MV-4-11 (cell line): ENCODE results near the gene GPATCH2L.

Experiments
- DNase-seq: peaks from one replicate; lab custom pipeline; 2025; lab: John Stamatoyannopoulos, UW

Gene GPATCH2L

GRCh38 chr14:76151398-76152332 lies at the start of gene GPATCH2L:
Gene GPATCH2L, plus strand, starts transcription at chr14:76151922. Its CDS starts 2,442 bp downstream, at chr14:76154364.
- DNase-seq, result peak; percentile 86

GRCh38 chr14:76104802-76105355 lies 46.8 kb upstream of the GPATCH2L start:
- no peak for DNase-seq

- DNase-seq, result no peak
These were observed 45.5 kb upstream of the GPATCH2L start for GRCh38 chr14:76106188-76106587.

- DNase-seq, result no peak
These were observed 42.4 kb upstream of the GPATCH2L start for GRCh38 chr14:76109087-76109880.

DNA sequence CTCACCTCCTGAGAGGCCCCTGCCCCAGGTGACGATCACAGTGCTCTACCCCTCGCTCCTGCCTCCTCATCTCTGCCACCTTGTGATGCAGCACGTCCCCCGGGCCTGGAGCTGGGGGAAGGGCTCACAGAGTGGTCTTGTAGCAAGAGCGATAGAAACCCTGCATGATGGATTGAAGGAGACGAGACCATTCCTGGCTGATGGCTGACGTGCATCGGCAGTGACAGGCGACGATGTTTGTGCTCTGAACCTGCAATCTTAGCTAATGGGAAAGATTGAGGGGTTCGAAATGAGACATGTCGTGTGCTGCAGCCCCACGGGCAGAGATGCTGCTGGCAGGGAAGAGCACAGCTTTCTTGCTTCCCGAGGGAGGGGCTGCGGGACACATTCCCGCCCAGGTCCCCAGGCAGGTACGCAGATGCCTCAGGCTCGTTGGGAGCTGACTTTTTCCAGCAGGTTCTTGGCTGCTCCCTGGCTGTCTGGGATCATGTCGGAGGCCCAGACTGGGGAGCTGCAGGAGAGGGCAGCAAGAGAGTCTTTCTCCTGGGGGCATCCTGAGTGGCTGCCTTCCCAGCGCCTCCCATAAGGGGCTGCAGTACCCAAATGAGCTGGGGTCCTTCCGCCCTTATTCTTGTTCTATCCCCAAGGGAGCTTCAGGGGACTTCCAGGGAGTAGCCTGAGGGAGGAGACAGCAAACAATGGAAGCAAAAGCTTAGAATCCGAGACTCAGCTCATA lies 38.7 kb upstream of the GPATCH2L start:
- DNase-seq, result no peak

- DNase-seq, result no peak
These were observed 38.0 kb upstream of the GPATCH2L start for GRCh38 chr14:76113691-76114090.

DNA sequence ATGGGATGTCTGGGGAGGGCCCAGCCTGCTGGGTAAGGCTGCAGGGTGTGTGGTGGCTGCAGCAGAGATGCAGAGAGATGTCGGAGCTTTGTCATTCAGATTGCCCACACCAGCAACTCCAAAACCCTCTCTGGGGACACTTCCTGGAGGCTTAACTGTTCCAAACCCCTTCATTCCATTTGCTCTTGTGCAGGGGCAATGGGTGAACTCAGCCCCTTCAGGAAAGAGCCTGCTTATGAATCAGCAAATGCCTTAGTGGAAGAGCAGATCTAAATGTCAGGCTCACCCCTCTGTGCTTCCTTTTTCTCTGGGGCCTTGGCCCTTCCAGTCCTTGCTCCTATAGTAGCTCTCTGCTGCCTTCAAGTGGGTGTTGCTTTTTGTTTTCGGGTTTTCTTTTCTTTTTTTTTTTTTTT lies 36.7 kb upstream of the GPATCH2L start:
- DNase-seq, result peak; percentile 44

DNA sequence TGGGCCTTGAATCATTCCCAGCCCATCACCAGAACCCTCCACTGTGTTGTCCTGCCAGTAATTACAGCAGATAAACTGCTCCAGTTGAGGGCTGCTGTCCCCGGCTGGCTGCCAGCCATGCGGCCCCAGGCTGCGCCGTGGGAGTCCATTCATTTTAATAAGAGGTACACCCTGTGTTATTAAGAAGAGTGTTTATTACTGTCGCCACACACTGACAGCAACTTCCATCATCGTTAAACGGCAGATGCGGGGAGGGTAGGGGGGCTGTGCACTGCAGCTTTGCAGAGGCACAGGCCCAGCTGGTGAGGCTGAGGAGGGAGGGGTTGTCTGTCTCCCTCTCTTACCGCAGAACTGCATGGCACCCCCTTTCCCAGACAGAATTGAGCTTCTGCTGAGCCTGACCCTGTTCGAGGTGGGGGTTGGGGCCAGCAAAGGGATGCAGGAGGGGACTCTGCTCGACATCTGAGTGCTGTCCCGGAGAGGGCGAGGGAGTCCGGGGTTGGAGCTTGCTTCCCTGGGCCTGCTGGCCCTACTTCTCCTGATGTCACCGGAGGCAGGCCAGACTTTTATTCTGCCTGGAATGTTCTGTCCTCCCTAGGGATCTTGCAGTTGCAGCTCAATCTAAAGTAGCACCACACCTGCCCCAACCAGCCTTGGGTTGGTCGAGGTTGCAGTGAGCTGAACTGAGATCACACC lies 33.8 kb upstream of the GPATCH2L start:
- no peak for DNase-seq

DNA sequence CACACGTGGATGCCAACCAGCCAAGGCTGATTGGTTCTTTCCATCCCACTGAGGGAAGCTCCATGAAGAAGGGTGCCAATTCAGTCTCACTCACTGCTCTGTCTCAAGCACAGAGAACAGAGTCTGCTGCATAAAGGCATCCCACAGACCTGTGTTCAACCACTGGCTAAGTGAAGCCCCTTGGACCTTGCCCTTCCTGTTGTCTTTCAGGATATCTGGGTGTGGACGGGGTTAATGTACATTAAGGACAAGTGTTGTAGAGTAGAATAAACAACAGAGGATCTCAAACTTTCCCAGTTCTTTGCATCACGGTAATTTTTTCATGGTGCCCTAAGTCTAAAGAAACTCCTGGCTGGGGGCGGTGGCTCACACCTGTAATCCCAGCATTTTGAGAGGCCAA lies 33.1 kb upstream of the GPATCH2L start:
- no peak for DNase-seq

DNA sequence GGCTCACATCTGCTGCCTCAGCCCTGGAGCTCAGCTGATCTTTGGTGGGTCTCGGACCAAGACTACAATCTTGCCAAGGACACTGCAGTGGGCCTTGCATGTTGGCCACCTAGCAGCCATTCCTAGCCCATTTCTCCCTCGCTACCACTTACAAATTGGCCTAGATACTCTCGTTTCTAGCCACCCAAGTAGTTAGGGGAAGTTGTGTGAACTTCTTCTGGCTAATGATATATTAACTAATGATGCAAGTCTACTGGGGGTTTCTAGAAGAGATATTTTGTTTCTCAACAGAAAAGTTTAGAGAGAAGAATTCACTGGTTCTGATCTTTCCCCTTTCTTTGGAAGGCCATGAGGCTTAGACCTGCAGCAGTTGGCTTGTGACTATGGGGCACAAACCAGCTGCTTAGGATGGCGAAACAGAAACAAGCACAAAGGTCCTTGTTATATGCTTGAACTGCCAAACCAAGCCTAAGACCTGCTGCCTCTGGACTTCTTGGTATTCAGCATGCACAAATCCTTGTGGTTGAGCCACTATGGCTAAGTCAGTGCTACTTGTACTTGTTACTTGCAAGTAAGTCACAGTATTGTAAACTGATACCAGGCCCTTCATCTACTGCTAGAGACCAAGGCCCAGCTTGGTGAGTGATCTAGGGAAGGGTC lies 30.5 kb upstream of the GPATCH2L start:
- DNase-seq, result peak; percentile 16

DNA sequence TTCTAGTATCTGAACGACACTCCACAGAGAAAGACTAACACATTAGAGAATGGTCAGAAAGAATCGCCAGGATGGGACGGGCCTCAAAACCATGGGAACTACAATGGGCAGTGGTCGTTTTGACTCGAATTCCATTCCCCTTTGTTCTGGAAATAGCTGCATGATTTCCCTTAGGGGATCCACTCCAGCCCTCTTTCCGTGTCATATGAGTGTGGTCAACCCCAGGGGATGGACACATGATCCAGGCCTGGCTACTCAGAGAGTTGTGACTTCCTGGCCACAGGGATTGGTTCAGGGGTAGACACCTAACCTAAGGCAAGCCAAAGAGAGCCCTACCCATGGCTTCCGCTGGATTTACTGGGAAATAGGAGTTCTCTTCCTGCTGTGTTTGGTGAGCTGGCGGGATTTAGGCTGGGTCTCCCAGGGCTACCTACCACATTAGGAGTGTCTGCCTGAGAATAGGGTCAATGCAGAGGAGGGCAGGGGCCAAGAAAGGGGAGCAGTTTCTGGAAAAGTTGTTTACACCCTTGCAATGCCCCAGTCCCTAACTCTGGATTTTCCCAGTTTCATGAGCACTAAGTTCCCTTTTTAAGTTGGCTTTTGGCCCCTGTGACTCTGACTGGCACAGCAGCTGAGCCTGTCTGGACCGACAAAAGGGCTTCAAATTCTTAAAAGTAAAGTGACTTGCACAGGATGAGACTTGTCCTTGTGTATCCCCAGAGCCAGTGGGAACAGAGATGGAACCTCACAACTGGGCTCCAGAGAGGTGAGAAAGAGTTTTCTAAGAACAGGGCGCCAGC lies 28.1 kb upstream of the GPATCH2L start:
- peak; percentile 1 for DNase-seq

- DNase-seq, result no peak
These were observed 26.2 kb upstream of the GPATCH2L start for GRCh38 chr14:76125511-76125910.

DNA sequence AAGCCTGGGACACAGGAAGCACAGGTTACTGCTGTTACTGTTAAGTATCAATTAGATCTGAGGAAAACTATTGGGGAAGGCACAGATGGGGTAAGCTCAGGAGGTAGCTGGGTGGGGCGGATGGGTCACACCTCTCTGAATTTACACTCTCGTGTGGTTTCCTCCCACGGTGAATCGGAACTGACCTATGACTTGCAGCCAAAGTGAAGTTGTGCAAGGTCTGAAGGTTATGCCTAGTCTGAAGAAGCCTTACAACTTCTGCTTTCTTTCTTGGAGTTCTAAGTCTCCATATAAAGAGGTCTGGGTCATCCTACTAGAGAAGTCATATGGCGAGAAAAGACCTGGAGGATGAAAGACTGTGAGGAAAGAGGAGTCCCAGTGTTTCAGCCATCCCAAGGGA lies 25.6 kb upstream of the GPATCH2L start:
- peak; percentile 84 for DNase-seq

DNA sequence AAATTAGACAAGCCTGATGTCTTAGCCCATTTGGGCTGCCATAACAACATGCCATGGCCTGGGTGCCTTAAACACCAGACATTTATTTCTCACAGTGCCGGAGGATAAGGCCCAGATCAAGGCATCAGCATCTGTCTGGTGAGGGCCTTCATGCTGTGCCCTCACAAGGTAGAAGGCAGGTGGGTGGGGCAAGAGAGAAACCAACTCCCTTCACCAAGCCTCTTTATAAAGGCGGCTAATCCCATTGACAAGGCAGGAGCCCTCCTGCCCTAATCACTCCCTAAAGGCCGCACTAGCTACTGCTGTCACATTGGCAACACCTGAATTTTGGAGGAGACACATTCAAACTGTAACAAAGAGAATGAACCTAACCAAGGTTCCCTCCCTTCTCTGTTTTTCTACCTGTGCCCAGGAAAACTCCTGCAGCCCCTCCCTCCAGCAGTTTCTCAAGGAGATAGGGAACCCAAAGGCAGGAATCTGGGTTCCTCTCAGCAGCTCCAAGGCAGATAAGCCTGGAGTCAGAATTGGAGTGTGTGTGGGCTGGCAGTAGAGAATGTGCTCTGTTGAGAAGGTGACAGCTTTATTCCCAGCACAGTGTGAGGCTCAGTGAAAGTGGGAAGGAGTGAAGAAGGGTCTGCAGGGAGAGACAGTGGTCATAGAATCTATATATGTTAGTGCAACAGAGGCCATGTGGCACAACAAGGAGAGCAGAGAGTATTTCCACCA lies 21.7 kb upstream of the GPATCH2L start:
- no peak for DNase-seq

GRCh38 chr14:76131071-76131965 lies 20.4 kb upstream of the GPATCH2L start:
- no peak for DNase-seq

DNA sequence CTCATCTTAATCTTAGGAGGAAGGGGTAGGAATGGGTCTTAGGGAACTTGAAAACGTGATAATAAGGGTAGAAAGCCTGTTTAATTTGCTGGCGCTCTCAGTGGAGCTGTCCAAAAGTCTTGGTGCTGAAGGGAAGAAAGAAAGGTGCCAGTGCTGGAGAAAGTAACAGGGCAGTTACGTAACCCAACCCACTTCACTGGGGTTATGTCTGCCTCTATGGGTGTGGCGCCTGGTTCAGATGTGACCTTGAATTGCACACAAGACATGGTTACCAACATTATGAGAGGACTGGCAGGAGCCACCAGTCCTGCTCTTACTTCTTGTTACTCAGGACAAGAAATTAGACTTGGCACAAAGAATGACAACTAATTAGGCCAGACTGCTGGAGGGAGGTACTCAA lies 18.6 kb upstream of the GPATCH2L start:
- peak; percentile 69 for DNase-seq

DNA sequence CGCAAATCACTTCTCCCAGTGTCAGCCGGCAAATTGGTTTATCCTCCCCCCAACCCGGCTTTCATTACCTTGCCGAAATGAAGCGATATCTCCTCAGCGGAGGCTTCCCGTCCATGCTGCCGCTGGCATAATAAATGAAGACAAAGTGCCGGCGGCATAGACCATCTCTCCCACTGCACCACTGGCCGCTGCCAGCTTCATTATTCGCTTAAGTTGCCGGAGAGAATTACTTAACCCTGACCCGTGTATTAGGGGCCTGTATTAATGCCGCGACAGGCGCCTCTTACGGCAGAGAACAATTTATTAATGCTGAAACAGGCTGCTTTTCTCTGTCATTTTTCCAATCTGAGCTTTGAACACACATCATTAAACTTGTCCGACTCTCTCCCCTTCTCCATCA lies 17.5 kb upstream of the GPATCH2L start:
- DNase-seq, result no peak

DNA sequence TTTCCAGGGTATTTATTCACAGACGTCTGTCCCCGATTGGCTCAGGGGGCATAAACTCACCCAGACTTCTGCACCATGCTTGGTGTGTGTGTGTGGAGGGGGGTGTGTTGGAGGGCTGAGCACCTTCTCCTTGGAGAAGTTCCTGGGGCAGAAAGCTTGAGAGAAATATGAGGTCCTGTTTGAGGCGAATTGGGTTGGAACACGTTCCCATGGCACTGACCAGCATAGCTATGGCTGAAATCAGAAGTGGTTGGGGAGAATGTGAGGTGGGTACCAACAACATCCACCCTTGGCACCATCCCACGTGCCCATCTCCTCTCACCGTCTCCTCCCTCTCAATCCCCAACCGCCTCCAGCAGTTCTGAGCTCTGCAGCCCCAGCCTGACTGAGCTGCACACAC lies 16.0 kb upstream of the GPATCH2L start:
- no peak for DNase-seq
